H9 (cell line): ENCODE results near the gene GAL3ST2. TPM values are rescaled to one million over a fixed set of nuclear protein-coding genes. Genes with fewer than 3 reads are reported as not detected.

ENCODE experiments used
- DNase-seq: peaks from one replicate; pipeline ENCODE4 v3.0.0-alpha.2; 2017
- H2AFZ ChIP-seq: one replicate; pipeline ENCODE4 v1.6.1; 2013; ENCODE audit warnings: mild to moderate bottlenecking, low read length, control low read depth, moderate library complexity
- H2AK5ac ChIP-seq: 2 replicates; pipeline ENCODE4 v1.6.1; 2013; ENCODE audit warnings: low read length, control low read depth, mixed read lengths; ENCODE audit not compliant: insufficient read length
- H2BK120ac ChIP-seq: one replicate; pipeline ENCODE4 v1.6.1; 2013; ENCODE audit warnings: low read depth, mild to moderate bottlenecking, low read length, control low read depth, inconsistent platforms; ENCODE audit not compliant: poor library complexity, severe bottlenecking
- H2BK12ac ChIP-seq: 2 replicates; pipeline ENCODE4 v1.6.1; 2013; ENCODE audit warnings: low read length, control low read depth, mixed read lengths, low read depth; ENCODE audit not compliant: insufficient read length
- H2BK15ac ChIP-seq: 2 replicates; pipeline ENCODE4 v1.6.1; 2013; ENCODE audit warnings: low read depth, low read length, control low read depth
- H2BK20ac ChIP-seq: one replicate; pipeline ENCODE4 v1.6.1; 2013; ENCODE audit warnings: low read depth, mild to moderate bottlenecking, low read length, control low read depth, inconsistent platforms; ENCODE audit not compliant: poor library complexity, severe bottlenecking
- H2BK5ac ChIP-seq: 2 replicates; pipeline ENCODE4 v1.6.1; 2013; ENCODE audit warnings: low read length, control low read depth, mixed read lengths; ENCODE audit not compliant: insufficient read length
- H3K14ac ChIP-seq: 2 replicates; pipeline ENCODE4 v1.6.1; 2013; ENCODE audit warnings: low read length, control low read depth; ENCODE audit not compliant: insufficient read depth
- H3K18ac ChIP-seq: 2 replicates; pipeline ENCODE4 v1.6.1; 2013; ENCODE audit warnings: low read depth, mild to moderate bottlenecking, mixed read lengths, low read length, control low read depth; ENCODE audit not compliant: insufficient read length
- H3K23ac ChIP-seq: 2 replicates; pipeline ENCODE4 v1.6.1; 2013; ENCODE audit warnings: low read length, control low read depth, mixed read lengths, low read depth; ENCODE audit not compliant: insufficient read length
- H3K23me2 ChIP-seq: 2 replicates; pipeline ENCODE4 v1.6.1; 2013; ENCODE audit warnings: low read depth, mild to moderate bottlenecking, mixed read lengths, low read length, control low read depth; ENCODE audit not compliant: insufficient read length, poor library complexity, severe bottlenecking
- H3K27ac ChIP-seq: 2 replicates; pipeline ENCODE4 v1.5.1; 2013; ENCODE audit warnings: low read length, control low read depth, mixed read lengths, low read depth; ENCODE audit not compliant: insufficient read length
- H3K27me3 ChIP-seq: 2 replicates; pipeline ENCODE4 v1.6.1; 2013; ENCODE audit warnings: low read length, control low read depth, inconsistent platforms; ENCODE audit not compliant: insufficient read depth
- H3K4ac ChIP-seq: 2 replicates; pipeline ENCODE4 v1.6.1; 2013; ENCODE audit warnings: low read depth, mild to moderate bottlenecking, control low read depth, inconsistent platforms, low read length, moderate library complexity
- H3K4me1 ChIP-seq: 2 replicates; pipeline ENCODE4 v1.6.1; 2013; ENCODE audit warnings: low read length, control low read depth, inconsistent platforms; ENCODE audit not compliant: insufficient read depth
- H3K4me2 ChIP-seq: 2 replicates; pipeline ENCODE4 v1.6.1; 2013; ENCODE audit warnings: low read length, control low read depth, mixed read lengths; ENCODE audit not compliant: insufficient read length, insufficient read depth
- H3K56ac ChIP-seq: 2 replicates; pipeline ENCODE4 v1.6.1; 2013; ENCODE audit warnings: low read depth, mild to moderate bottlenecking, mixed read lengths, low read length, control low read depth; ENCODE audit not compliant: insufficient read length
- H3K79me1 ChIP-seq: 2 replicates; pipeline ENCODE4 v1.6.1; 2013; ENCODE audit warnings: low read depth, mild to moderate bottlenecking, moderate library complexity, low read length, control low read depth, inconsistent platforms; ENCODE audit not compliant: insufficient read depth, poor library complexity, severe bottlenecking
- H3K79me2 ChIP-seq: 2 replicates; pipeline ENCODE4 v1.6.1; 2013; ENCODE audit warnings: low read length, control low read depth, inconsistent platforms; ENCODE audit not compliant: insufficient read depth
- H3K9ac ChIP-seq: 2 replicates; pipeline ENCODE4 v1.6.1; 2013; ENCODE audit warnings: low read length, control low read depth, mixed read lengths; ENCODE audit not compliant: insufficient read length; ENCODE audit errors: extremely low read depth
- H3K9me3 ChIP-seq: one replicate; pipeline ENCODE4 v1.6.1; 2013; ENCODE audit warnings: low read depth, low read length, inconsistent platforms; ENCODE audit not compliant: control insufficient read depth
- H3T11ph ChIP-seq: one replicate; pipeline ENCODE4 v1.6.1; 2013; ENCODE audit warnings: mild to moderate bottlenecking, low read length, control low read depth, inconsistent platforms
- H4K20me1 ChIP-seq: one replicate; pipeline ENCODE4 v1.6.1; 2013; ENCODE audit not compliant: control insufficient read depth, insufficient read length, insufficient read depth
- H4K5ac ChIP-seq: 2 replicates; pipeline ENCODE4 v1.6.1; 2013; ENCODE audit warnings: low read depth, mild to moderate bottlenecking, mixed read lengths, low read length, control low read depth; ENCODE audit not compliant: insufficient read length
- H4K8ac ChIP-seq: replicated peaks from 2 replicates; pipeline ENCODE4 v1.6.1; 2013; ENCODE audit warnings: low read length, control low read depth, mixed read lengths, low read depth; ENCODE audit not compliant: insufficient read length
- H4K91ac ChIP-seq: 2 replicates; pipeline ENCODE4 v1.6.1; 2013; ENCODE audit warnings: low read depth, mild to moderate bottlenecking, moderate library complexity, mixed read lengths, low read length, control low read depth; ENCODE audit not compliant: insufficient read length
- H3K27ac Mint-ChIP-seq, 3 experiments: 2 replicates in 2 of 3; 3 replicates in 1 of 3; pipeline ENCODE4 v1.8.0; 2020 to 2021; ENCODE audit warnings: mixed read lengths in 3 of 3, mild to moderate bottlenecking in 1 of 3, moderate library complexity in 1 of 3
- H3K27me3 Mint-ChIP-seq: 2 replicates; pipeline ENCODE4 v1.8.0; 2021; ENCODE audit warnings: low read depth, mild to moderate bottlenecking, moderate library complexity, mixed read lengths
- H3K36me3 Mint-ChIP-seq, 3 experiments: 2 replicates in 2 of 3; 3 replicates in 1 of 3; pipeline ENCODE4 v1.8.0; 2020 to 2021; ENCODE audit warnings: low read depth in 3 of 3, mixed read lengths in 3 of 3; ENCODE audit not compliant: insufficient read depth in 1 of 3
- H3K4me1 Mint-ChIP-seq, 2 experiments: 2 replicates each; pipeline ENCODE4 v1.8.0; 2020; ENCODE audit warnings: mixed read lengths in 2 of 2
- H3K4me3 Mint-ChIP-seq, 2 experiments: 2 replicates in 1 of 2; 3 replicates in 1 of 2; pipeline ENCODE4 v1.8.0; 2020 to 2021; ENCODE audit warnings: mild to moderate bottlenecking in 2 of 2, mixed read lengths in 2 of 2, moderate library complexity in 1 of 2
- H3K9me3 Mint-ChIP-seq, 2 experiments: 2 replicates in 1 of 2; 3 replicates in 1 of 2; pipeline ENCODE4 v1.8.0; 2020; ENCODE audit warnings: mild to moderate bottlenecking in 2 of 2, mixed read lengths in 2 of 2, moderate library complexity in 1 of 2
- CTCF ChIP-seq: fragments of 200-600 bp; sonication (generic); conservative IDR thresholded peaks from 3 replicates; pipeline ENCODE4 v1.8.0; 2021; ENCODE audit warnings: antibody characterized with exemption, mild to moderate bottlenecking
- WGBS: extraction: QIAGEN DNeasy Blood & Tissue Kit; methylation state at CpG from one replicate; pipeline ENCODE4 v1.1.7; 2013; ENCODE audit warnings: missing lambda C conversion rate, low lambda C conversion rate, mixed read lengths; ENCODE audit not compliant: insufficient read length; ENCODE audit errors: extremely low coverage; 5-methylcytosine and 5-hydroxymethylcytosine counted together
- total RNA-seq: library from RNA; stranded (reverse); gene quantifications from 2 replicates; pipeline ENCODE4 v1.2.1, GENCODE V29; 2021

GAL3ST2 gene
- total RNA-seq, 1 experiment from 2014 or later, result 0.33 TPM

- no peak overlapping the region for H3K4ac ChIP-seq
- no peak overlapping the region for H3K14ac ChIP-seq
- H2BK20ac ChIP-seq, result no peak overlapping the region
- no peak overlapping the region for H3K4me2 ChIP-seq
- H3T11ph ChIP-seq, result no peak overlapping the region
- H2BK5ac ChIP-seq, result no peak overlapping the region
- no peaks in the 10 kb centered on the region for H3K79me2 ChIP-seq
- no peak overlapping the region for H4K91ac ChIP-seq
- H3K27me3 Mint-ChIP-seq, result peaks cover 1% of the 10 kb centered on the region; the same call in 1 of the 2 replicates
- H2AK5ac ChIP-seq, result no peak overlapping the region
- no peak for DNase-seq
- no peaks in the 10 kb centered on the region for H4K20me1 ChIP-seq
- no peak overlapping the region for H4K8ac ChIP-seq
- H3K27me3 ChIP-seq, result no peaks in the 10 kb centered on the region
- no peak overlapping the region for H3K4me3 Mint-ChIP-seq
- no peak overlapping the region for H3K27ac Mint-ChIP-seq
- TF ChIP-seq CTCF, result no peak
- no peak overlapping the region for H3K23ac ChIP-seq
- H3K79me1 ChIP-seq, result no peaks in the 10 kb centered on the region
- no peak overlapping the region for H3K27ac ChIP-seq
- H4K5ac ChIP-seq, result no peak overlapping the region
- no peaks in the 10 kb centered on the region; a peak in 2 of 5 replicates for H3K9me3 Mint-ChIP-seq
- H2BK15ac ChIP-seq, result no peak overlapping the region
- no CpG with 5 or more reads among the region's 17 CpGs for WGBS
- no peaks in the 10 kb centered on the region; a peak in 1 of 7 replicates for H3K36me3 Mint-ChIP-seq
- no peak overlapping the region for H2AFZ ChIP-seq
- H3K18ac ChIP-seq, result no peak overlapping the region
- H3K4me1 Mint-ChIP-seq, result peaks cover 4 to 9% of the 10 kb centered on the region in 2 experiments; a peak in 3 of 4 replicates
- H3K56ac ChIP-seq, result no peak overlapping the region
- H2BK120ac ChIP-seq, result no peak overlapping the region
- H3K23me2 ChIP-seq, result no peaks in the 10 kb centered on the region
- no peak overlapping the region for H2BK12ac ChIP-seq
- no peaks in the 10 kb centered on the region for H3K4me1 ChIP-seq
- no peaks in the 10 kb centered on the region for H3K9me3 ChIP-seq
- H3K9ac ChIP-seq, result no peak overlapping the region
Measured at GRCh38 chr2:241814393-241814642, 37.7 kb downstream of the GAL3ST2 start.
